HG03103 (cell line): Measurements from ENCODE around the gene ST7.
"Not testable (repeated sequence)": the region's sequence is repeated elsewhere in the genome, so short reads cannot be mapped to it uniquely, and the experiment has no call there.

Source experiments
- ATAC-seq: cut with Tn5 transposase; IDR thresholded peaks from one replicate; pipeline ENCODE4 v1.9.1; 2021; ENCODE audit warnings: low read depth; ENCODE audit not compliant: unreplicated experiment

Gene ST7

DNA sequence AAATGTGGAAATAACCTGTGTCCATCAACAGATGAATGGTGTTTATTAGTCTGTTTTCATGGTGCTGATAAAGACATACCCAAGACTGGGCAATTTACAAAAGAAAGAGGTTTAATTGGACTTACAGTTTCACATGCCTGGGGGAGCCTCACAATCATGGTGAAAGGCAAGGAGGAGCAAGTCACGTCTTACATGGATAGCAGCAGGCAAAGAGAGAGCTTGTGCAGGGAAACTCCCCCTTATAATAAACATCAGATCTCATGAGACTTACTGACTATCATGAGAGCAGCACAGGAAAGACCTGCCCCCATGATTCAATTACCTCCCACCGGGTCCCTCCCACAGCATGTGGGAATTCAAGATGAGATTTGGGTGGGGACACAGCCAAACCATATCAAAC lies 292.4 kb downstream of the ST7 start:
- not testable (repeated sequence) for ATAC-seq

GRCh38 chr7:117247809-117248208 lies 294.5 kb downstream of the ST7 start:
- ATAC-seq = no peak

DNA sequence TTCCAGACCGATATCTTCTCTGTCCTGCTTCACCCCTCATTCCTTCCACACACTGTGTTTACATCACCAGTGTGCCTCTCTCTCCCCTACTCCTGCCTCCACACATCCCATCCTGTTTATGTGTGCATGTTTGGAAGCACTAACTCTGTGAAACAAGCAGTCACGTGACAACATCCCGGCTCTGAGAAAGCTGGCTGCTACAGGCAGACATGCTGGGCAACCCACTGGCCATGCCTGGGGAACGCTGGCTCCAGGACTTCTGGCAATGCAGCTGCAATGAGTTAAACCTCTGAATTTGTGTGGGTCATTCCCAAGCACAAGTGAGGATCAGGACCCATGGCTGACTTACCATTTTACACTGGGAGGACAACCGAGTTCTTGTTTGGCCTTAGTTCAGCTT lies 295.5 kb downstream of the ST7 start:
- ATAC-seq = no peak

DNA sequence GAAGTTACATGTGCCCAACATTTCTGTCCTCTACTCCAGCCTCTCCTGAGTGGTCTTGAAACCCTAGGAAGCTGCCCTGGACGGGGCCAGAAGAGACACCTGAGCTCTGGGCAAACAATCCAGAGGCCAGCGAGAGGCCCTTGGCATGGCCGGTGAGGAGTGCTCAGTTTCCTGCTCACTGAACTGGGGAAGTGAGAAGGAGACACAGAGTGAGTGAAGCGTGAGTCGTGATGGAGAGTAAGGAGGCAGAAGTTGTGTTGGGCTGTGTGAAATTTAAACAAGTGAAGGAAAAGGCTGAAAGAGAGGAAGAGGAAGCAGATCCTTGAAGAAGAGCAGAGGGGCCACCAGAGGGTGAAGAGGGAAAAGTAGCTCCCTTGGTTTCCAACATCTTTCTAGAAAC lies 296.4 kb downstream of the ST7 start:
- ATAC-seq = no peak

- ATAC-seq = no peak
Observed at GRCh38 chr7:117250245-117250644, 296.9 kb downstream of the ST7 start.

- no peak for ATAC-seq
Observed at GRCh38 chr7:117250801-117251200, 297.5 kb downstream of the ST7 start.

DNA sequence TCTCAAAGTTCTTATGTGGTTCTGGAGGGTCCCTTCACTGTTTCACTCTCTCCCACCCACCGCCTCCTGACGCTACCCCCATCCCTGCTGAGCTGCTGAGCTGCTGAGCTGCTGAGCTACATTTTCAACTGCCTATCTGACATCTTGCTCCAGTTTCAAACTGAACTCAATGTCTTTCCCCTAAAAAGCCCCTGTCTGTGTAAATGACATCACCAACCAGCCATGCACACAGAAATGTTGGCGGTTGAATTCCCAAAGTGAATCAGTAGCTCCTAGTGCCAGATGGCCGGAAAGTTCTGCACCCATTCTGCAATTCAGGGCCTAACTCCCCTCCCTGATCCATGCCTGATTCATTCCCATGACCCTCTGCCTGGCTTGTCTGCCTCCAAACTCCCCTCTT lies 298.4 kb downstream of the ST7 start:
- ATAC-seq = no peak

GRCh38 chr7:117259615-117260014 lies 306.3 kb downstream of the ST7 start:
- ATAC-seq = no peak

DNA sequence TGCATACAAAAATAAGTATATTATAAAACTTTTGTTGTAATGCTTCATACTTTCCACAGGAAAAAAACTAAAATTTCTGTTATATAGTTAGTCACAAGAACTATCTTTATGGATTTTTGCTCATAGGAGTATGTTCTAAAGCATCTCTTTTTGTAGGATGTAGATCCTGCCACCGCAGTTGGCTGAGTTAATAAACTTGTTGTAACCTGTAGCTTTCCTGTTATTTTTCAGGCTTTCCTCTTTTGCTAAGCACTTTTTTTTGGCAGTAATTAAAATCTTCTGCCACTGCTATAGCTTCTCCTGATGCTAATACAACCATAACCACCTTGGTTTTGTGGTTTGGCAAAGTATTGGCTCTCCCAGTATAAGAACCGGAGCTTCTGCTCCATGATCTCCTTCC lies 309.2 kb downstream of the ST7 start:
- no peak for ATAC-seq

DNA sequence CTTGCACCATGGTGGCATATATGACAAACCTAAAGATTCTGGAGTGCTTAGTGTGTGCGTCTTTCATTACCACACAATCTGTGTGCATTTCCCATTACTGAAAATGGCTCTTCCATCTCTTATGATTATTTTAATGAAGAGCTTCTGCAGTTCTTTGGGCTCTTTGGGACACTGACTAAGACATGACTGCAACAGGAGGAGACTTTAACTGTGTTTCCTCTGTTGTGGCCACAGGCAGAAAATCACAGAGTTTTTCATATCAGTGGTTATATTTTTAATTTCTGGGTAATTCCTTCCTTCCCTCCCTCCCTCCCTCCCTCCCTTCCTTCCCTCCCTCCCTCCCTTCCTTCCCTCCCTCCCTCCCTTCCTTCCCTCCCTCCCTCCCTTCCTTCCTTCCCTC lies 311.4 kb downstream of the ST7 start:
- no peak for ATAC-seq

- ATAC-seq = no peak
Observed at GRCh38 chr7:117269417-117269816, 316.1 kb downstream of the ST7 start.

DNA sequence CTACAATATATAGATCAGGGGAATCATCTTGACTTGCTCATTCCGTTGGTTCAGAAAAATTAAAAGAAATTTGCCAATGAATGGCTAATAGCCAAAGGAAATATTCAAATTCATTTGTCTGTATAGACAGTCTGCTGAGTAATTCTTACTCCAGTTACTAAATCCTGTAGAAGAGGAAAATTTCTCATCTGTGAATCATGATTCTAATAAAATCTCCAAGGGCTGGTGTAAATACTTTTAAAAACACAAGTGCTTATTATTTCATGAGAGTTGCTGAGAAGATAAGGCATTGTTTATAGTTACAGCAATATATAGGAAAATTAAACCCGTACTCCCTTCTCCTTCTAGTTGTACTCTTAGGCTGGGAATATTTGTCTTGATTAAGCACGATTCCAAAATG lies 316.6 kb downstream of the ST7 start:
- no peak for ATAC-seq

- ATAC-seq = no peak
Observed at GRCh38 chr7:117270371-117270770, 317.1 kb downstream of the ST7 start.

DNA sequence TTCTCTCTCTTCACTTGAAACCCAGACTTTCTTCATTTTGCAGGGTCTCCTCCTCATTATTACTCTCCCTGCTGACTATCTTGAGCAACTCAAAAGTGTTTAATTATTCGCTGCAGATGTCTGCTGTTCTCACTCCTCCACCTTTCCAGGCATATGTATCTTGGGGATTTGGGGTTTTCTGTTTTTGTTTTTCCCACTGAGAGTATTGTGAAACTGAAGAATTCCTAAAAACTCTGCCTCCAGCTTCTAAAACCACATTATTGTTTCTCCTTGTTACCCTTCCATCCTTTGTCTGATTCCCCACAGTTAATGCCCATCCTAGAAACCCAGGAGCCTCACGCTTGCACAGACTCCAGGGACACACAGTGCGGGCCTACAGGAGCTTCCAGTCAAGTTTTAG lies 318.3 kb downstream of the ST7 start:
- no peak for ATAC-seq

GRCh38 chr7:117272017-117272759 lies 318.9 kb downstream of the ST7 start:
- no peak for ATAC-seq

GRCh38 chr7:117273325-117273724 lies 320.0 kb downstream of the ST7 start:
- no peak for ATAC-seq

DNA sequence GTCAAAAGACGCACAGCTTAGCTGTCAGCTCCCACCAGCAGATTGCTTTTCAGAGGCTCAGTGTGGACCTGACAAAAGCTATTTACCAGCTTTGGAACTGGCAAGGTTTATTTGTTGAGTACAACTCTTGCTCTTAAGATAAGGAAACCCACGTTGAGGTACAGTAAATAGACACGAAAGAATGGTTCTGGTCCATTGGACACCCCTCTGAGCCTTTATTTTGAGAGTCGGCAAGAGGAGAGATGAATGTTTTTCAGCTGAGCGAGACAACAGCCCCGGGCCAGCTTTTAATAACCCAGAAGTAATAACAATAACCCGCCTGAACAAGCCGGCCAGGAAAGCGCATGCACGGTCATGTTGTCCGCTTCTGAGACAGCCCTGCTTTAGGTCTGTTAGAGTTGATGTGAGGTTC lies 320.5 kb downstream of the ST7 start:
- no peak for ATAC-seq

DNA sequence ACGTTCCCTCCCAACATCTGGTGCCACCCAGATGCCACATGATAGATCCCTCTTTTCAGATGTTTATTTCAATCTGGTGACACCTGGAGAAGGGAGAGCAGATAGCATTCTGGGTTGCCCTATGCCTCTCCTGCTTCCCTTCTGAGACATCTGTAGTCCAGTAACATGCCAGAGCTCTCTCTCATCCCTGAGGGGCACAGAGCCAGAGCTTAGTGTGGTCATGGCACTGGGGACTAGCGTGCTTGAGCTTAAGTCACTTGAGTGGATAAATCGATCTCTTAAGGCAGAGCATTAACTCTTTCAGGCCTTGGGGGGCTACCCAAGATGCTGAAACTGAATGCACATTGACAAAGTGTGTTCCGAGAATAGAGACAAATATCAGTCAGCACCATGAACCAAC lies 321.6 kb downstream of the ST7 start:
- ATAC-seq = no peak

- ATAC-seq = no peak
Observed at GRCh38 chr7:117277576-117277975, 324.3 kb downstream of the ST7 start.

GRCh38 chr7:117278040-117278439 lies 324.7 kb downstream of the ST7 start:
- ATAC-seq = no peak

- ATAC-seq = no peak
Observed at GRCh38 chr7:117279203-117279602, 325.9 kb downstream of the ST7 start.
